ENCODE results near the gene GNG4. TPM values are rescaled to one million over a fixed set of nuclear protein-coding genes. Genes with fewer than 3 reads are reported as not detected.

The GNG4 gene
- total RNA-seq, 1 experiment from 2014 or later = 34.4 TPM

GRCh38 chr1:235679005-235679404, 29.4 kb upstream of the GNG4 start:
- no peak overlapping the region for H4K5ac ChIP-seq (ENCODE audit: insufficient read length, low read depth, low read length)
- H3K79me2 ChIP-seq (ENCODE audit: insufficient read depth, low read length) = no peaks in the 10 kb centered on the region
- no peak overlapping the region for H2AFZ ChIP-seq (ENCODE audit: low read length)
- H2BK15ac ChIP-seq (ENCODE audit: low read depth, low read length) = no peak overlapping the region
- H3K4me3 Mint-ChIP-seq = no peak overlapping the region
- H3K4me1 ChIP-seq (ENCODE audit: insufficient read depth, low read length) = peaks cover 3% of the 10 kb centered on the region; the same call in 1 of the 2 replicates
- H3K36me3 Mint-ChIP-seq (ENCODE audit: insufficient read depth in 1 of 3, low read depth in 3 of 3) = peaks cover 7 to 17% (median 9%) of the 10 kb centered on the region in 3 experiments; a peak in 6 of 7 replicates
- H4K91ac ChIP-seq (ENCODE audit: insufficient read length, low read depth, low read length) = no peak overlapping the region
- no peak overlapping the region for H3K14ac ChIP-seq (ENCODE audit: insufficient read depth, low read length)
- no peak for DNase-seq
- no peak overlapping the region for H3K56ac ChIP-seq (ENCODE audit: insufficient read length, low read depth, low read length)
- WGBS (ENCODE audit: extremely low coverage, insufficient read length, low lambda C conversion rate) = no CpG with 5 or more reads among the region's 2 CpGs
- H2AK5ac ChIP-seq (ENCODE audit: insufficient read length, low read length) = no peak overlapping the region
- H4K20me1 ChIP-seq (ENCODE audit: control insufficient read depth, insufficient read depth, insufficient read length) = no peaks in the 10 kb centered on the region
- no peak overlapping the region for H3T11ph ChIP-seq (ENCODE audit: low read length)
- no peak overlapping the region for H4K8ac ChIP-seq (replicated peaks; ENCODE audit: insufficient read length, low read depth, low read length)
- no peaks in the 10 kb centered on the region for H3K79me1 ChIP-seq (ENCODE audit: insufficient read depth, low read depth, low read length, poor library complexity, severe bottlenecking)
- H3K23ac ChIP-seq (ENCODE audit: insufficient read length, low read depth, low read length) = no peak overlapping the region
- H3K9me3 ChIP-seq (ENCODE audit: control insufficient read depth, low read depth, low read length) = no peaks in the 10 kb centered on the region
- no peak overlapping the region for H3K4me2 ChIP-seq (ENCODE audit: insufficient read depth, insufficient read length, low read length)
- H3K18ac ChIP-seq (ENCODE audit: insufficient read length, low read depth, low read length) = no peak overlapping the region
- no peak overlapping the region for H2BK5ac ChIP-seq (ENCODE audit: insufficient read length, low read length)
- H2BK20ac ChIP-seq (ENCODE audit: low read depth, low read length, poor library complexity, severe bottlenecking) = no peak overlapping the region
- no peak overlapping the region for H3K9ac ChIP-seq (ENCODE audit: extremely low read depth, insufficient read length, low read length)
- no peak overlapping the region for H3K27ac ChIP-seq (ENCODE audit: insufficient read length, low read depth, low read length)
- peak overlapping the region; percentile 51 for H2BK12ac ChIP-seq (ENCODE audit: insufficient read length, low read depth, low read length)
- no peak overlapping the region for H2BK120ac ChIP-seq (ENCODE audit: low read depth, low read length, poor library complexity, severe bottlenecking)
- no peaks in the 10 kb centered on the region for H3K27me3 ChIP-seq (ENCODE audit: insufficient read depth, low read length)
- no peak overlapping the region for H3K4ac ChIP-seq (ENCODE audit: low read depth, low read length)
- no peak overlapping the region for H3K27ac Mint-ChIP-seq
- peaks cover 18 to 26% of the 10 kb centered on the region in 2 experiments for H3K4me1 Mint-ChIP-seq
- H3K27me3 Mint-ChIP-seq (ENCODE audit: low read depth) = no peaks in the 10 kb centered on the region; the same call in none of the 2 replicates
- H3K23me2 ChIP-seq (ENCODE audit: insufficient read length, low read depth, low read length, poor library complexity, severe bottlenecking) = no peaks in the 10 kb centered on the region
- peaks cover 10 to 14% of the 10 kb centered on the region in 2 experiments; a peak in 4 of 5 replicates for H3K9me3 Mint-ChIP-seq
- TF ChIP-seq CTCF (conservative IDR thresholded peaks at IDR 0.05) = no peak
